Endothelial cell of umbilical vein (primary cell): Measurements from ENCODE around the gene CACNA2D2. TPM values are rescaled to one million over a fixed set of nuclear protein-coding genes. Genes with fewer than 3 reads are reported as not detected.

Source experiments
- BruUV-seq: library from RNA; stranded (reverse); fragments of 400-500 nt; replicated peaks from 2 replicates; lab custom pipeline; 2021; lab: Mats Ljungman, UMichigan
- CTCF ChIA-PET: fragments of 300-600, 350-600 bp; sonication (Branson Sonifier 250); formaldehyde crosslinking; loops from one replicate; lab custom pipeline; 2021; ENCODE audit warnings: antibody characterized with exemption, inconsistent platforms; lab: Charles Lee
- POLR2A ChIA-PET: fragments of 300-600, 350-600 bp; sonication (Branson Sonifier 250); formaldehyde crosslinking; loops from one replicate; lab custom pipeline; 2021; ENCODE audit warnings: antibody characterized with exemption, inconsistent platforms; lab: Charles Lee
- DNase-seq: peaks from one replicate; pipeline ENCODE4 v3.0.0-alpha.2; 2011; ENCODE audit warnings: low read depth, low spot score
- FAIRE-seq: peaks from 2 replicates; lab custom pipeline; 2011; peaks lifted over from hg19 to GRCh38; lab: Jason Lieb, UNC
- H2AFZ ChIP-seq: 2 replicates; pipeline ENCODE4 v1.6.0; 2012; ENCODE audit warnings: low read depth, low read length, control low read depth, inconsistent platforms
- H3K27ac ChIP-seq: 2 replicates; pipeline ENCODE4 v1.5.1; 2011; ENCODE audit warnings: low read depth, mild to moderate bottlenecking, control low read depth, low read length, moderate library complexity; ENCODE audit not compliant: insufficient read depth
- H3K27me3 ChIP-seq, 2 experiments: 2 replicates each; pipeline versions ENCODE4 v1.6.0 to v1.6.1; 2011; ENCODE audit warnings: low read length in 2 of 2, mixed read lengths in 1 of 2; ENCODE audit not compliant: control insufficient read depth in 2 of 2, insufficient read depth in 2 of 2
- H3K36me3 ChIP-seq, 2 experiments: 2 replicates in 1 of 2; 3 replicates in 1 of 2; pipeline ENCODE4 v1.5.1; 2011; ENCODE audit warnings: low read length in 2 of 2, mild to moderate bottlenecking in 1 of 2, moderate library complexity in 1 of 2; ENCODE audit not compliant: control insufficient read depth in 2 of 2, insufficient read depth in 2 of 2; ENCODE audit errors: extremely low read depth in 1 of 2
- H3K4me1 ChIP-seq: 3 replicates; pipeline ENCODE4 v1.5.1; 2011; ENCODE audit warnings: mild to moderate bottlenecking, low read length; ENCODE audit not compliant: control insufficient read depth, insufficient read depth; ENCODE audit errors: extremely low read depth
- H3K4me2 ChIP-seq: 2 replicates; pipeline ENCODE4 v1.6.1; 2011; ENCODE audit warnings: low read length, control low read depth, mixed read lengths; ENCODE audit not compliant: insufficient read depth
- H3K4me3 ChIP-seq, 3 experiments: fragments of 200-600 bp in 1 of 3; sonication (generic), shearing (Covaris generic) in 1 of 3; replicated peaks in 1 of 3; 2 replicates each; pipeline ENCODE4 v1.5.1; 2011 to 2016; ENCODE audit warnings: control low read depth in 3 of 3, low read length in 3 of 3, mild to moderate bottlenecking in 2 of 3, inconsistent platforms in 1 of 3, low read depth in 1 of 3, moderate library complexity in 1 of 3; ENCODE audit not compliant: insufficient read depth in 1 of 3
- H3K79me2 ChIP-seq: 2 replicates; pipeline ENCODE4 v1.6.0; 2012; ENCODE audit warnings: low read length, inconsistent platforms; ENCODE audit not compliant: control insufficient read depth, insufficient read depth
- H3K9ac ChIP-seq: replicated peaks from 2 replicates; pipeline ENCODE3; 2011; ENCODE audit warnings: low read length, control low read depth; ENCODE audit not compliant: insufficient read depth; ENCODE audit errors: extremely low read depth
- H3K9me1 ChIP-seq: replicated peaks from 3 replicates; pipeline ENCODE4 v1.6.0; 2011; ENCODE audit warnings: mild to moderate bottlenecking, low read length; ENCODE audit not compliant: control insufficient read depth, insufficient read depth; ENCODE audit errors: extremely low read depth
- H3K9me3 ChIP-seq: replicated peaks from 2 replicates; pipeline ENCODE4 v1.5.1; 2012; ENCODE audit warnings: low read length, inconsistent platforms; ENCODE audit not compliant: control insufficient read depth, insufficient read depth
- H4K20me1 ChIP-seq: replicated peaks from 2 replicates; pipeline ENCODE3; 2011; ENCODE audit warnings: mild to moderate bottlenecking, low read length; ENCODE audit not compliant: control insufficient read depth, insufficient read depth; ENCODE audit errors: extremely low read depth
- MYC ChIP-seq: IDR thresholded peaks from one replicate; pipeline ENCODE4 v1.6.1; 2011; ENCODE audit warnings: mild to moderate bottlenecking, low read depth, low read length
- POLR2AphosphoS5 ChIP-seq: IDR thresholded peaks from 2 replicates; pipeline ENCODE4 v1.6.1; 2012; ENCODE audit warnings: low read depth, mild to moderate bottlenecking, control low read depth, low read length, moderate library complexity; ENCODE audit not compliant: insufficient read depth
- dilution Hi-C: fragments of 300-500 bp; cut with MboI; formaldehyde crosslinking; loops from one replicate; pipeline ENCODE4 v1.15.0; 2019; ENCODE audit warnings: low sequenced_read_pairs; ENCODE audit not compliant: extremely low pct_ligation_motif_present
- intact Hi-C: fragments of 100-400 bp; cut with micrococcal nuclease; formaldehyde crosslinking; loops from one replicate; pipeline ENCODE4 v1.10.0; 2022
- polyA plus RNA-seq, 4 experiments: library from polyadenylated mRNA; depleted of rRNA in 3 of 4; stranded (reverse) in 3 of 4; unstranded in 1 of 4; fragments of >200 nt; gene quantifications; 2 replicates each; pipeline versions ENCODE4 v1.2.1 to v1.2.3, GENCODE V29; 2011 to 2012; ENCODE audit warnings: missing spikeins in 1 of 4
- total RNA-seq: library from RNA; stranded (reverse); gene quantifications from 2 replicates; pipeline ENCODE4 v1.2.3, GENCODE V29; 2021
- TF ChIP-seq, protein P1 (sequence below), 2 donors: IDR thresholded peaks; 1 replicate in 1 of 2; 2 replicates in 1 of 2; pipeline ENCODE4 v1.5.1; 2011; ENCODE audit warnings: low read length in 2 of 2, mild to moderate bottlenecking in 2 of 2, moderate library complexity in 2 of 2, control low read depth in 1 of 2, inconsistent platforms in 1 of 2, low read depth in 1 of 2; ENCODE audit not compliant: insufficient read depth in 1 of 2; ENCODE audit errors: extremely low read depth in 1 of 2

Gene CACNA2D2
- total and polyA plus RNA-seq, 2 donors (not counting 3 experiments of a cell fraction or from before 2014, with no cell fraction given): 0.15 TPM; not detected in 1

GRCh38 chr3:50388720-50389413 is 114.6 kb downstream of the CACNA2D2 start:
- POLR2A ChIA-PET: no interaction called here
- Histone ChIP-seq H3K79me2 (no peaks in the 10 kb centered on the region), H3K9ac (no peak overlapping the region), H3K4me2 (no peak overlapping the region), H3K4me3 (no peak overlapping the region), H3K36me3 (no peaks in the 10 kb centered on the region), H3K9me1 (no peaks in the 10 kb centered on the region), H4K20me1 (no peaks in the 10 kb centered on the region), H3K4me1 (no peaks in the 10 kb centered on the region), H2AFZ (no peak overlapping the region), H3K9me3 (no peaks in the 10 kb centered on the region), H3K27me3 (no peaks in the 10 kb centered on the region), H3K27ac (no peak overlapping the region)
- dilution Hi-C loops (no loop called here), intact Hi-C loops (loop anchor here (1.0 kb wide), 1 partner anchor 42 kb away; no protein-coding TSS in a partner anchor)
- TF ChIP-seq, protein P1, sequence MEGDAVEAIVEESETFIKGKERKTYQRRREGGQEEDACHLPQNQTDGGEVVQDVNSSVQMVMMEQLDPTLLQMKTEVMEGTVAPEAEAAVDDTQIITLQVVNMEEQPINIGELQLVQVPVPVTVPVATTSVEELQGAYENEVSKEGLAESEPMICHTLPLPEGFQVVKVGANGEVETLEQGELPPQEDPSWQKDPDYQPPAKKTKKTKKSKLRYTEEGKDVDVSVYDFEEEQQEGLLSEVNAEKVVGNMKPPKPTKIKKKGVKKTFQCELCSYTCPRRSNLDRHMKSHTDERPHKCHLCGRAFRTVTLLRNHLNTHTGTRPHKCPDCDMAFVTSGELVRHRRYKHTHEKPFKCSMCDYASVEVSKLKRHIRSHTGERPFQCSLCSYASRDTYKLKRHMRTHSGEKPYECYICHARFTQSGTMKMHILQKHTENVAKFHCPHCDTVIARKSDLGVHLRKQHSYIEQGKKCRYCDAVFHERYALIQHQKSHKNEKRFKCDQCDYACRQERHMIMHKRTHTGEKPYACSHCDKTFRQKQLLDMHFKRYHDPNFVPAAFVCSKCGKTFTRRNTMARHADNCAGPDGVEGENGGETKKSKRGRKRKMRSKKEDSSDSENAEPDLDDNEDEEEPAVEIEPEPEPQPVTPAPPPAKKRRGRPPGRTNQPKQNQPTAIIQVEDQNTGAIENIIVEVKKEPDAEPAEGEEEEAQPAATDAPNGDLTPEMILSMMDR (IDR thresholded peaks at IDR 0.05; ENCODE audit: extremely low read depth in 1 of 2, insufficient read depth in 1 of 2, low read depth in 1 of 2, low read length in 2 of 2): peak in 1 of 2 donors; percentile 1
- no peak for TF ChIP-seq POLR2AphosphoS5
- FAIRE-seq (no peak), DNase-seq (no peak)
- CTCF ChIA-PET: no interaction called here
- no TSS peak for BruUV-seq

DNA sequence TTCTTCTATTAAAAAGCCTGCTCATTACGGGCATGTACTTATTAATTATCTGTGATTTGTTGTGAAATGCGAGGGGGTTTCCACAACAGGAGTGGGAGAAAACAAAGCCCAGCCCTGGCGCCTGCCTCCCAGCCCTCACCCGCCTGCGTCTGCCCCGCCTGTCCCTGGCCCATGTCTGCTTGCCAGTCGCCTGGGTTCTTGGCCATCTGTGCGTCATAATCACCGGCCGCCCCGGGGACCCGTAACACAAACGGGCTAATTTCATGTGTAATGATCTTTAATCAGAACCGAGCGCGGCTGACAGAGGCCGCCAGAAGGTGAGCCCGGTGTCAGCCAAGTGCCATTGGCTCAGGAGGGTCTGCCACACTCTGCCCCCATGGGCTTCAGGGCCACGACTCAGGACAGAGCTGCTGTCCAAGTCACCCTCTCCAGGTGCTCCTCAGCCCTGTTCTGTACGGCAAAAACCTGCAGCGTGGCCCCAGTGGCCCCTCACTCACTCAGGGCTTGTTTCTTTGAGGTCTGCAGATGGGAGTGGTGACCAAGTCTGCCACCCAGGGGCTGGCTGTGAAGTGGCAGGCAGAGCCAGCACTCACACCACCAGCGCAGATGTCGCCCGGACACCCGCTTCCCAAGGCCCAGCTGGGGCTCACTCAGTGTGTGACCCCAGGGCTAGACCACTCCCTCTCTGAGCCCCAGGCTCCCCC is 115.3 kb downstream of the CACNA2D2 start:
- TF ChIP-seq, protein P1 (IDR thresholded peaks at IDR 0.05; ENCODE audit: extremely low read depth in 1 of 2, insufficient read depth in 1 of 2, low read depth in 1 of 2, low read length in 2 of 2): peak; percentile 4 to 34
- TF ChIP-seq MYC: no peak
- Histone ChIP-seq H3K27ac (no peak overlapping the region), H4K20me1 (no peaks in the 10 kb centered on the region), H3K9me1 (no peaks in the 10 kb centered on the region), H3K36me3 (no peaks in the 10 kb centered on the region), H3K9me3 (no peaks in the 10 kb centered on the region), H3K79me2 (no peaks in the 10 kb centered on the region), H3K4me3 (no peak overlapping the region), H2AFZ (no peak overlapping the region), H3K9ac (no peak overlapping the region), H3K4me1 (no peaks in the 10 kb centered on the region), H3K4me2 (no peak overlapping the region), H3K27me3 (no peaks in the 10 kb centered on the region)
- DNase-seq: no peak
- no TSS peak for BruUV-seq
- POLR2A ChIA-PET: no interaction called here
- CTCF ChIA-PET: interaction anchor here (1.2 kb wide), 1 partner anchor 18 kb away, joined by 5 read pairs; no protein-coding TSS in a partner anchor
- FAIRE-seq: no peak
- dilution Hi-C loops: no loop called here
- intact Hi-C loops: loop anchor here (1.0 kb wide), 1 partner anchor 41 kb away; no protein-coding TSS in a partner anchor
